Tibial nerve (tissue), 4 donors: ENCODE data around the gene IMPG2. TPM values are rescaled to one million over a fixed set of nuclear protein-coding genes. Genes with fewer than 3 reads are reported as not detected.

Source experiments
- DNase-seq, 2 donors: peaks; one replicate each; pipeline ENCODE4 v3.0.0-alpha.2; 2019; ENCODE audit warnings: low spot score in 2 of 2
- H3K27ac ChIP-seq, 4 donors: fragments of 200-600 bp; sonication (generic) in 3 of 4; one replicate each; pipeline ENCODE4 v1.5.1; 2017 to 2019; ENCODE audit warnings: mild to moderate bottlenecking in 1 of 4
- H3K27me3 ChIP-seq, 2 donors: fragments of 200-600 bp; sonication (generic) in 1 of 2; one replicate each; pipeline versions ENCODE4 v1.5.1 to v1.6.0; 2017 to 2019
- H3K36me3 ChIP-seq, 3 donors: fragments of 200-600 bp; sonication (generic); one replicate each; pipeline ENCODE4 v1.5.1; 2018 to 2019
- H3K4me1 ChIP-seq, 4 donors: fragments of 200-600 bp; sonication (generic) in 3 of 4; one replicate each; pipeline ENCODE4 v1.5.1; 2017 to 2019
- H3K4me3 ChIP-seq, 4 donors: fragments of 200-600 bp; sonication (generic) in 3 of 4; one replicate each; pipeline ENCODE4 v1.5.1; 2017 to 2019; ENCODE audit warnings: mild to moderate bottlenecking in 1 of 4, moderate library complexity in 1 of 4
- H3K9me3 ChIP-seq, 4 donors: fragments of 200-600 bp; sonication (generic) in 3 of 4; one replicate each; pipeline ENCODE4 v1.5.1; 2017 to 2019
- CTCF ChIP-seq, 5 experiments: fragments of 200-600 bp in 3 of 5; fragments of 450-650 bp in 2 of 5; sonication (generic) in 3 of 5; IDR thresholded peaks; one replicate each; pipeline ENCODE4 v1.5.1; 2016 to 2019; ENCODE audit warnings: antibody characterized with exemption in 5 of 5, mild to moderate bottlenecking in 3 of 5, moderate library complexity in 2 of 5
- EP300 ChIP-seq, 2 donors: sonication (generic); formaldehyde crosslinking; IDR thresholded peaks; one replicate each; pipeline ENCODE4 v1.6.1; 2017; ENCODE audit warnings: antibody characterized with exemption in 2 of 2, mild to moderate bottlenecking in 1 of 2
- POLR2A ChIP-seq, 2 donors: fragments of 450-650 bp; IDR thresholded peaks; one replicate each; pipeline ENCODE4 v1.6.1; 2017; ENCODE audit warnings: antibody characterized with exemption in 2 of 2, mild to moderate bottlenecking in 2 of 2, moderate library complexity in 2 of 2
- WGBS, 2 donors: methylation state at CpG; one replicate each; pipeline ENCODE4 v1.1.5; 2018; 5-methylcytosine and 5-hydroxymethylcytosine counted together
- total RNA-seq, 4 donors: library from RNA; depleted of rRNA; stranded (reverse); fragments of >200 nt; gene quantifications; one replicate each; pipeline ENCODE4 v1.1.0, GENCODE V29; 2016

Gene IMPG2
- total RNA-seq, 4 donors from 2014 or later = under 0.01 to 0.22 (median 0.20) TPM

- Histone ChIP-seq H3K4me3 (no peak overlapping the region), H3K9me3 (peaks cover 0 to 3% (median 1%) of the 10 kb centered on the region in 4 donors), H3K4me1 (no peaks in the 10 kb centered on the region), H3K27me3 (no peaks in the 10 kb centered on the region), H3K27ac (no peak overlapping the region), H3K36me3 (peaks cover 0 to 13% (median 0%) of the 10 kb centered on the region in 3 donors)
- no peak for TF ChIP-seq POLR2A (IDR thresholded peaks at IDR 0.05)
- no peak for TF ChIP-seq EP300 (IDR thresholded peaks at IDR 0.05)
- no peak for TF ChIP-seq CTCF (IDR thresholded peaks at IDR 0.05)
- DNase-seq = no peak
- 94% methylated on average over 5 of the region's 5 CpGs for WGBS, 2 donors
These were observed 50.2 kb downstream of the IMPG2 start for GRCh38 chr3:101270149-101270548.

GRCh38 chr3:101268971-101269671 lies 51.3 kb downstream of the IMPG2 start:
- no peak for DNase-seq
- Histone ChIP-seq H3K36me3 (peaks cover 0 to 13% (median 0%) of the 10 kb centered on the region in 3 donors), H3K4me3 (no peak overlapping the region), H3K4me1 (no peaks in the 10 kb centered on the region), H3K27ac (no peak overlapping the region), H3K9me3 (peaks cover 0 to 4% (median 2%) of the 10 kb centered on the region in 4 donors), H3K27me3 (no peaks in the 10 kb centered on the region)
- TF ChIP-seq EP300 (IDR thresholded peaks at IDR 0.05) = no peak
- TF ChIP-seq CTCF (IDR thresholded peaks at IDR 0.05) = no peak
- TF ChIP-seq POLR2A (IDR thresholded peaks at IDR 0.05) = no peak
- 89 to 95% methylated on average over 3 of the region's 3 CpGs for WGBS, 2 donors

GRCh38 chr3:101268141-101268540 lies 52.2 kb downstream of the IMPG2 start:
- 81 to 89% methylated on average over 2 of the region's 2 CpGs for WGBS, 2 donors
- no peak overlapping the region for H3K27ac ChIP-seq

GRCh38 chr3:101266566-101266965 lies 53.8 kb downstream of the IMPG2 start:
- H3K9me3 ChIP-seq = peaks cover 0 to 4% (median 2%) of the 10 kb centered on the region in 4 donors
- no peaks in the 10 kb centered on the region for H3K27me3 ChIP-seq
- no peak for DNase-seq
- H3K36me3 ChIP-seq = peaks cover 0 to 1% (median 0%) of the 10 kb centered on the region in 3 donors
- TF ChIP-seq POLR2A (IDR thresholded peaks at IDR 0.05) (no peak), CTCF (IDR thresholded peaks at IDR 0.05) (no peak), EP300 (IDR thresholded peaks at IDR 0.05) (no peak)
- H3K4me1 ChIP-seq = peaks cover 0 to 6% (median 3%) of the 10 kb centered on the region in 4 donors
- no peak overlapping the region for H3K4me3 ChIP-seq
- no peak overlapping the region for H3K27ac ChIP-seq

More at GRCh38 chr3:101268141-101268540, 52.2 kb downstream of the IMPG2 start:
- H3K36me3 ChIP-seq = peaks cover 0 to 13% (median 0%) of the 10 kb centered on the region in 3 donors
- no peak overlapping the region for H3K4me3 ChIP-seq
- TF ChIP-seq POLR2A (IDR thresholded peaks at IDR 0.05) (no peak), CTCF (IDR thresholded peaks at IDR 0.05) (no peak), EP300 (IDR thresholded peaks at IDR 0.05) (no peak)
- peaks cover 0 to 5% (median 0%) of the 10 kb centered on the region in 4 donors for H3K4me1 ChIP-seq
- H3K9me3 ChIP-seq = peaks cover 0 to 4% (median 2%) of the 10 kb centered on the region in 4 donors
- DNase-seq = no peak
- no peaks in the 10 kb centered on the region for H3K27me3 ChIP-seq

- H3K9me3 ChIP-seq = peaks cover 0 to 4% (median 2%) of the 10 kb centered on the region in 4 donors
- TF ChIP-seq POLR2A (IDR thresholded peaks at IDR 0.05) (no peak), EP300 (IDR thresholded peaks at IDR 0.05) (no peak), CTCF (IDR thresholded peaks at IDR 0.05) (no peak)
- peaks cover 0 to 10% (median 3%) of the 10 kb centered on the region in 4 donors for H3K4me1 ChIP-seq
- H3K4me3 ChIP-seq = no peak overlapping the region
- no peak for DNase-seq
- H3K27ac ChIP-seq = no peak overlapping the region
- no peaks in the 10 kb centered on the region for H3K27me3 ChIP-seq
- H3K36me3 ChIP-seq = no peaks in the 10 kb centered on the region
These were observed 54.3 kb downstream of the IMPG2 start for GRCh38 chr3:101266071-101266470.
